HCT116 (cell line): Measurements from ENCODE around the gene TFCP2L1. TPM values are rescaled to one million over a fixed set of nuclear protein-coding genes. Genes with fewer than 3 reads are reported as not detected.

Source experiments
- ATAC-seq: fragments of 200-7000 bp; cut with Tn5 transposase; 2 replicates; pipeline ENCODE4 v1.9.1; 2020; ENCODE audit warnings: mild to moderate bottlenecking, moderate library complexity
- BruUV-seq: library from RNA; stranded (reverse); fragments of 400-500 nt; replicated peaks from 2 replicates; lab custom pipeline; 2021; lab: Mats Ljungman, UMichigan
- CTCF ChIA-PET: fragments of 300-600 bp; sonication (Branson Sonifier 250); formaldehyde crosslinking; loops from one replicate; lab custom pipeline; 2021; ENCODE audit warnings: antibody characterized with exemption; lab: Charles Lee
- POLR2A ChIA-PET: fragments of 300-600, 350-600 bp; sonication (Branson Sonifier 250); formaldehyde crosslinking; loops from one replicate; lab custom pipeline; 2021; ENCODE audit warnings: antibody characterized with exemption; lab: Charles Lee
- RAD21 ChIA-PET, 2 experiments: fragments of 300-600 bp; sonication (Branson Sonifier 250); formaldehyde crosslinking; loops; one replicate each; lab custom pipeline; 2023; ENCODE audit warnings: low total read pairs in 2 of 2; ENCODE audit not compliant: uncharacterized antibody in 2 of 2, unreplicated experiment in 2 of 2, low non-redundant PET in 1 of 2; lab: Charles Lee
- DNase-seq: peaks from one replicate; pipeline ENCODE4 v3.0.0-alpha.2; 2010; ENCODE audit warnings: low read depth, low spot score
- H2AFZ ChIP-seq: fragments of 200-600 bp; shearing (Covaris generic), sonication (generic); 2 replicates; pipeline ENCODE4 v1.6.1; 2017; ENCODE audit warnings: low read depth, mixed run types, mixed read lengths, antibody characterized with exemption, low read length; ENCODE audit not compliant: poor library complexity, severe bottlenecking
- H3K27ac ChIP-seq: 2 replicates; pipeline ENCODE4 v1.5.1; 2012; ENCODE audit warnings: low read depth, low read length
- H3K27me3 ChIP-seq: fragments of 200-600 bp; sonication (generic); 2 replicates; pipeline ENCODE4 v1.6.1; 2016; ENCODE audit warnings: mixed run types, low read length, mixed read lengths; ENCODE audit not compliant: insufficient read depth
- H3K36me3 ChIP-seq, 2 experiments: fragments of 200-500 bp in 1 of 2; fragments of 200-600 bp in 1 of 2; sonication (Bioruptor generic) in 1 of 2; sonication (generic) in 1 of 2; 2 replicates each; pipeline versions ENCODE4 v1.5.1 to v1.6.1; 2014 to 2016; ENCODE audit warnings: low read length in 2 of 2, inconsistent platforms in 1 of 2, mixed read lengths in 1 of 2, mixed run types in 1 of 2; ENCODE audit not compliant: insufficient read depth in 2 of 2, control insufficient read depth in 1 of 2
- H3K4me1 ChIP-seq, 2 experiments: fragments of 200-600 bp in 1 of 2; sonication (generic) in 1 of 2; 2 replicates each; pipeline versions ENCODE4 v1.5.1 to v1.6.1; 2012 to 2017; ENCODE audit warnings: low read length in 2 of 2, inconsistent platforms in 1 of 2, mild to moderate bottlenecking in 1 of 2, mixed read lengths in 1 of 2, mixed run types in 1 of 2, moderate library complexity in 1 of 2; ENCODE audit not compliant: insufficient read depth in 2 of 2, control insufficient read depth in 1 of 2
- H3K4me2 ChIP-seq: fragments of 200-600 bp; sonication (generic); 2 replicates; pipeline ENCODE4 v1.6.1; 2017; ENCODE audit warnings: mixed run types, low read length, mixed read lengths
- H3K4me3 ChIP-seq, 2 experiments: fragments of 200-600 bp in 1 of 2; sonication (generic) in 1 of 2; replicated peaks in 1 of 2; 2 replicates each; pipeline ENCODE4 v1.5.1; 2011 to 2016; ENCODE audit warnings: low read length in 2 of 2, control low read depth in 1 of 2, low read depth in 1 of 2, mild to moderate bottlenecking in 1 of 2, mixed read lengths in 1 of 2, mixed run types in 1 of 2
- H3K79me2 ChIP-seq: fragments of 200-600 bp; sonication (generic); 2 replicates; pipeline ENCODE4 v1.6.1; 2017; ENCODE audit warnings: mild to moderate bottlenecking, mixed run types, low read length, moderate library complexity, mixed read lengths; ENCODE audit not compliant: insufficient read depth
- H3K9ac ChIP-seq: fragments of 200-600 bp; sonication (generic); 2 replicates; pipeline ENCODE4 v1.6.1; 2016; ENCODE audit warnings: low read length, mixed read lengths
- H3K9me2 ChIP-seq: fragments of 200-600 bp; sonication (generic), shearing (Covaris generic); 2 replicates; pipeline ENCODE4 v1.6.1; 2017; ENCODE audit warnings: mixed run types, mild to moderate bottlenecking, moderate library complexity; ENCODE audit not compliant: insufficient read depth
- H3K9me3 ChIP-seq, 2 experiments: fragments of 200-500 bp in 1 of 2; fragments of 200-600 bp in 1 of 2; sonication (Bioruptor generic) in 1 of 2; sonication (generic) in 1 of 2; 2 replicates each; pipeline ENCODE4 v1.6.1; 2014 to 2017; ENCODE audit warnings: low read length in 2 of 2, mixed read lengths in 2 of 2, inconsistent platforms in 1 of 2, low read depth in 1 of 2, mild to moderate bottlenecking in 1 of 2, mixed run types in 1 of 2, moderate library complexity in 1 of 2; ENCODE audit not compliant: control insufficient read depth in 1 of 2, insufficient read depth in 1 of 2
- H4K20me1 ChIP-seq: fragments of 200-600 bp; sonication (generic), shearing (Covaris generic); 2 replicates; pipeline ENCODE4 v1.6.1; 2017; ENCODE audit warnings: mixed run types, mild to moderate bottlenecking, moderate library complexity; ENCODE audit not compliant: insufficient read depth
- CBX3 ChIP-seq: IDR thresholded peaks from 2 replicates; pipeline ENCODE4 v1.6.1; 2012; ENCODE audit warnings: low read depth
- CEBPB ChIP-seq: IDR thresholded peaks from 2 replicates; pipeline ENCODE4 v1.6.1; 2012; ENCODE audit warnings: low read depth
- CTCF ChIP-seq, 3 experiments: fragments of 200-600 bp in 1 of 3; sonication (generic) in 1 of 3; IDR thresholded peaks in 2 of 3; conservative IDR thresholded peaks in 1 of 3; 2 replicates each; pipeline ENCODE4 v1.5.1; 2012 to 2017; ENCODE audit warnings: low read depth in 2 of 3, low read length in 2 of 3, antibody characterized with exemption in 1 of 3, borderline replicate concordance in 1 of 3, control low read depth in 1 of 3, mild to moderate bottlenecking in 1 of 3, mixed read lengths in 1 of 3, mixed run types in 1 of 3, moderate library complexity in 1 of 3; ENCODE audit not compliant: insufficient read depth in 1 of 3
- EZH2 ChIP-seq: fragments of 200-600 bp; sonication (generic); IDR thresholded peaks from 2 replicates; pipeline ENCODE4 v1.6.1; 2017; ENCODE audit warnings: antibody characterized with exemption, mixed run types
- JUND ChIP-seq: IDR thresholded peaks from 2 replicates; pipeline ENCODE4 v1.6.1; 2012
- MAX ChIP-seq: IDR thresholded peaks from 2 replicates; pipeline ENCODE4 v1.6.1; 2012
- ZBTB33 ChIP-seq: IDR thresholded peaks from 2 replicates; pipeline ENCODE4 v1.6.1; 2011; ENCODE audit warnings: mild to moderate bottlenecking, low read length, moderate library complexity; ENCODE audit not compliant: insufficient replicate concordance; ENCODE audit errors: extremely low read depth
- ZNF274 ChIP-seq: fragments of 200-500 bp; sonication (Bioruptor generic); IDR thresholded peaks from 2 replicates; pipeline ENCODE4 v1.6.1; 2014; ENCODE audit warnings: mild to moderate bottlenecking, low read depth, low read length, inconsistent platforms
- intact Hi-C: fragments of 100-400 bp; cut with micrococcal nuclease; formaldehyde crosslinking; loops from 2 replicates; pipeline ENCODE4 v1.10.0; 2022
- total RNA-seq: library from RNA; stranded (reverse); gene quantifications from one replicate; pipeline ENCODE4 v1.2.1, GENCODE V29; 2021; ENCODE audit not compliant: unreplicated experiment

Gene TFCP2L1
- total RNA-seq, 1 experiment from 2014 or later: 8.4 TPM

- intact Hi-C loops: no loop called here
- Histone ChIP-seq H3K4me2 (no peak overlapping the region), H4K20me1 (no peaks in the 10 kb centered on the region), H3K9me3 (no peaks in the 10 kb centered on the region), H3K9ac (no peak overlapping the region), H3K79me2 (no peaks in the 10 kb centered on the region), H3K27me3 (no peaks in the 10 kb centered on the region), H3K4me3 (no peak overlapping the region)
- BruUV-seq: no TSS peak
- ATAC-seq: no peak
- TF ChIP-seq CBX3 (no peak), ZNF274 (no peak), JUND (no peak), CEBPB (no peak), CTCF (IDR thresholded peaks at IDR 0.05 in 2 of 3, conservative IDR thresholded peaks at IDR 0.05 in 1 of 3; ENCODE audit: borderline replicate concordance in 1 of 3, insufficient read depth in 1 of 3, low read depth in 2 of 3, low read length in 2 of 3) (no peak)
- TF ChIP-seq, all 23 proteins: peak for 0
- Histone ChIP-seq H3K27ac (no peak overlapping the region), H3K4me1 (no peaks in the 10 kb centered on the region), H2AFZ (no peak overlapping the region), H3K9me2 (no peaks in the 10 kb centered on the region), H3K36me3 (no peaks in the 10 kb centered on the region)
- POLR2A ChIA-PET: no interaction called here
- RAD21 ChIA-PET: no interaction called here
- DNase-seq: no peak
- CTCF ChIA-PET: no interaction called here
Observed at GRCh38 chr2:121258051-121258450, 27.0 kb downstream of the TFCP2L1 start.

GRCh38 chr2:121257480-121257840 is 27.5 kb downstream of the TFCP2L1 start:
- intact Hi-C loops: no loop called here
- TF ChIP-seq ZBTB33: no peak
- TF ChIP-seq CEBPB: no peak
- TF ChIP-seq EZH2: no peak
- no peak for TF ChIP-seq CTCF (IDR thresholded peaks at IDR 0.05 in 2 of 3, conservative IDR thresholded peaks at IDR 0.05 in 1 of 3; ENCODE audit: borderline replicate concordance in 1 of 3, insufficient read depth in 1 of 3, low read depth in 2 of 3, low read length in 2 of 3)
- no peak for TF ChIP-seq MAX
- no peak overlapping the region for H3K9ac ChIP-seq
- BruUV-seq: no TSS peak
- ATAC-seq (no peak), DNase-seq (no peak)
- H3K79me2 ChIP-seq: no peaks in the 10 kb centered on the region
- no peak overlapping the region for H3K4me2 ChIP-seq
- H3K4me3 ChIP-seq: no peak overlapping the region
- no peaks in the 10 kb centered on the region for H3K4me1 ChIP-seq
- H3K27me3 ChIP-seq: no peaks in the 10 kb centered on the region
- H3K36me3 ChIP-seq: no peaks in the 10 kb centered on the region
- RAD21 ChIA-PET: no interaction called here
- H3K27ac ChIP-seq: no peak overlapping the region
- H2AFZ ChIP-seq: no peak overlapping the region
- no peaks in the 10 kb centered on the region for H4K20me1 ChIP-seq
- POLR2A ChIA-PET: no interaction called here
- no peaks in the 10 kb centered on the region for H3K9me2 ChIP-seq
- CTCF ChIA-PET: no interaction called here
- H3K9me3 ChIP-seq: no peaks in the 10 kb centered on the region
